GM18858 (cell line): Measurements from ENCODE around the gene APCDD1.

ENCODE experiments used
- ATAC-seq: cut with Tn5 transposase; IDR thresholded peaks from one replicate; pipeline ENCODE4 v1.9.1; 2021; ENCODE audit not compliant: unreplicated experiment

The APCDD1 gene

GRCh38 chr18:10453806-10454680 lies at the start of gene APCDD1:
Gene APCDD1 (plus strand): TSS chr18:10454635. CDS start chr18:10454982, 347 bp downstream.
- ATAC-seq: no peak

- ATAC-seq: no peak
Measured at GRCh38 chr18:10405014-10405493, 49.4 kb upstream of the APCDD1 start.

GRCh38 chr18:10405816-10406663 lies 48.4 kb upstream of the APCDD1 start:
- ATAC-seq: no peak

GRCh38 chr18:10408131-10408530 lies 46.3 kb upstream of the APCDD1 start:
- no peak for ATAC-seq

- ATAC-seq: no peak
Measured at GRCh38 chr18:10409041-10409440, 45.4 kb upstream of the APCDD1 start.

GRCh38 chr18:10410472-10411308 lies 43.7 kb upstream of the APCDD1 start:
- ATAC-seq: no peak

- no peak for ATAC-seq
Measured at GRCh38 chr18:10412933-10413332, 41.5 kb upstream of the APCDD1 start.

GRCh38 chr18:10413722-10414121 lies 40.7 kb upstream of the APCDD1 start:
- no peak for ATAC-seq

GRCh38 chr18:10414293-10414842 lies 40.1 kb upstream of the APCDD1 start:
- ATAC-seq: no peak

- ATAC-seq: no peak
Measured at GRCh38 chr18:10416065-10416464, 38.4 kb upstream of the APCDD1 start.

GRCh38 chr18:10417191-10417590 lies 37.2 kb upstream of the APCDD1 start:
- ATAC-seq: no peak

GRCh38 chr18:10417664-10418063 lies 36.8 kb upstream of the APCDD1 start:
- no peak for ATAC-seq

GRCh38 chr18:10418836-10419235 lies 35.6 kb upstream of the APCDD1 start:
- ATAC-seq: no peak

GRCh38 chr18:10419420-10420103 lies 34.9 kb upstream of the APCDD1 start:
- no peak for ATAC-seq

- no peak for ATAC-seq
Measured at GRCh38 chr18:10420561-10421352, 33.7 kb upstream of the APCDD1 start.

GRCh38 chr18:10421859-10422258 lies 32.6 kb upstream of the APCDD1 start:
- no peak for ATAC-seq

GRCh38 chr18:10422731-10423130 lies 31.7 kb upstream of the APCDD1 start:
- no peak for ATAC-seq

- ATAC-seq: no peak
Measured at GRCh38 chr18:10424585-10425307, 29.7 kb upstream of the APCDD1 start.

- ATAC-seq: no peak
Measured at GRCh38 chr18:10430677-10431076, 23.8 kb upstream of the APCDD1 start.
